ENCODE data around the gene NFATC3.

Gene NFATC3

DNA sequence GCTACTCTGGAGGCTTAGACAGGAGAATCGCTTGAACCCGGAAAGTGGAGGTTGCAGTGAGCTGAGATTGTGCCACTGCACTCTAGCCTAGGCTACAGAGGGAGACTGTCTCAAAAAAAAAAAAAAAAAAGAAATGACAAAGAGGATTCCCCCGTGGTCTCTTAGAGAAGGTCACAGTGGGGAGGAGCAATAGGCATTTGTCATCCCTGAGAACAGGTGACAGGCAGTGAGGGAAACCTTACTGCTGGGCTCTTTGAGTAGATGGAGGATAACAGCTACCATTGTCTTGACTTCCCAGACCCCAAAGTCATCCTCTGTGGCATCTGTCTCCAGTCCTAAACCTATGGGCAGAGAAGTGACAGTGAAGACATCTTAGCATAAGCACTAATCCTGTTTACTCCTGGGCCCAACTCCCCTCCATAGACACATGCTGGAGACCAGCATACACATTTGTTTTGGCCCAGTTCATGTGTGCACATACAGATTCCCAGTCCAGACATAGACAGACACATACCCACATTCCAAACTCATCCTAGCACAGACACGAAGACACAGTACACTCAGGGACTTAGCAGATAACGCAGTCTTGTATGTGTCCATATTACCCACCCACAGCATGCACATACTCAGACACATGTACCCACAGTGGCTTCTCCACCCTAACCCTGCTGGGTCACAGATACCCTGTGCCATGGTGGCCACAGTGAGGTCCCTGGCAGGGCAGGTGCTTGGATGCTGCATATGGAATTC, 148.1 kb downstream of the NFATC3 start:
- no peak for DNase-seq

DNA sequence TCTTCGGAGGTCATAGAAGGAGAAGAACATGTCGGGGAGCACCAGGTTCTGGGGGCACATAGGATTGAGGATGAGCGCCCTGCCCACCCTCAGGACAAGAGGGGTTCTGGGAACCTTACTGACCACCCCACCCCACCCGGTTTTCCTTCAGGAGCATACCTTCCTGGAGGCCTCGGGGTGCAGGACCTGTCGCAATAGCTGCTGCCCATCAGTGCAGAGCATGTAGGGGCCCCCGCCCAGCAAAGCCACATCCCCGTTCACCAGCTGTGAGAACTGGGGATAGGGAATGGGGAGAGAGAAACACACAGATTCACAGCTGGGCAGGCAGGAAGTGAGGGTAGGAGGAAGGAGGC, 148.6 kb downstream of the NFATC3 start:
- DNase-seq = no peak

- DNase-seq = peak in 1 of 2 experiments; percentile 69
Observed at GRCh38 chr16:68234188-68235107, 149.3 kb downstream of the NFATC3 start.

GRCh38 chr16:68235108-68235886, 150.1 kb downstream of the NFATC3 start:
- DNase-seq = peak; percentile 20 to 68

- DNase-seq = no peak
Observed at GRCh38 chr16:68235887-68236136, 150.6 kb downstream of the NFATC3 start, which contains the start of gene ESRP2. Gene ESRP2 (minus strand): TSS chr16:68236127. CDS start chr16:68236045, 82 bp downstream.

DNA sequence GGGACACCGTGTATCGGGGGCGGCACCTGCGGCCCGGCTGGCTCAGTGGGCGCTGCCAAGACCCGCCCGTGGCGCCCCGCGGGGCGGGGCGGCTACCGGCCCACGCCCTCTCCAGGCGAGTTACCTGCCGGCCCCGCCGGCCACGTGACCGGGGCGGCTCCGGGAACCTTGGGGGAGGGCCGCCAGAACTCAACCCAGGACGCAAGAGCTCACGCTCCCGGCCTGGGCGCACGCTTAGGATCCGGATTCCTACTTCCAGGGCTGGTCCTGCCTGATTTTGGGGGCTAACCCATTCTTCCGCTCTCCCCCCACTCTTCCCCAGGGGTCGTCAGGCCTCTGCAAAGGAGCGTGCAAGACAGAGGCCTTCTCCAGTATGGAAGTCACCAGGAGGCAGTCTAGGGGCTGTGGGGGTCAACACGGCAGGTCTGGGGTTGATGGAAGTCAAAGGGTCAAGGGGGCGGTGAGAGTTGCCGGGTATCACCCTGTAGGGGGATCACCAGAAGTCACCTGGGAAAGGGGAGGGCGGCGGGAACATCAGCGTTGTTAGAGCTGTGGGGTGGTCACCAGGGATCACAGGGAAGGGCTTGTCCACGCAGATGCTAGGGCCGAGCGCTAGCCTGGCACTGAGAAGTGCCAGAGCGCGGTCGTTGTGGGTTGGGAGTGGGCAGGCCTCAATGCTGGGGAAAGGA, 151.1 kb downstream of the NFATC3 start:
- DNase-seq = peak; percentile 61 to 89

DNA sequence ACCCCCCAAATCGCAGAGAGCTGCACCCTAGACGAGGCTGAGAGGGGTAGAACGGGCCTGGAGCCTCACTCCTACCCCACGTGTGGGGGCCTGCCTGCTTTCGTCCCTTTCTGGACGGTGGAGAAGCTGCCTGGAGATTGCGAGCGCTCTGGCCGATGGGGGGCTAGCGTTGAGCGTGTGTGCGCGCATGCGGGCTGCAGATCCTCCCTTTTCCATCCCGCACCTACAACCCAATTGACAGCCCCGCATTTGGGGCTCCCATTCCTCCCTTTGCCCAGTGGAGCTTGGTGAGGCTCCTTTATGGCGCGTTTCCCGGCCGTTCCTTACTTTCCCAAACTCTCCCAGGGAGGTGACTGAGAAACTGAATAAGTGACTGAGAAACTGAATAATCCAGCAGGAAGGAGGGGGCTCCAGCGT, 151.7 kb downstream of the NFATC3 start:
- DNase-seq = peak in 1 of 2 experiments; percentile 44

- peak; percentile 93 to 97 for DNase-seq
Observed at GRCh38 chr16:68237243-68238028, 152.3 kb downstream of the NFATC3 start.

DNA sequence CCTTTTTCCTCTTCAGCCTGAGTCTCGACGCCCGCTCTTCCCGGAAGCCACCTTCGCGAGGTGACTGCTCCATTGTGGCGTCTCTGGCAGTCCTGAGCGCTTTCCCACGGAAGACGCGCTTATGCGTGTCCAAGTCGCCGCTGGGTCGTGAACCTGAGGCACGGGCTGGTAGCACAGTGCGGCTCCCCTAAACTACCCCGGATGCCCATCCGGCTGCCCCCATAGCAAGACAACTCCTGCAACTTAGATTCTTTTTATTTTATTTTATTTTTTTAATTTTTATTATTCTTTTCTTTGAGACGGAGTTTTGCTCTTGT, 152.8 kb downstream of the NFATC3 start:
- DNase-seq = no peak

- no peak for DNase-seq
Observed at GRCh38 chr16:68242085-68242484, 156.9 kb downstream of the NFATC3 start.

- DNase-seq = no peak
Observed at GRCh38 chr16:68242926-68243858, 158.0 kb downstream of the NFATC3 start.

GRCh38 chr16:68244481-68244902, 159.3 kb downstream of the NFATC3 start:
- DNase-seq = no peak

- DNase-seq = peak; percentile 51 to 87
Observed at GRCh38 chr16:68244903-68245853, 160.0 kb downstream of the NFATC3 start, which contains the start of gene PLA2G15. Gene PLA2G15 (plus strand): TSS chr16:68245373. CDS start chr16:68245427, 54 bp downstream.

DNA sequence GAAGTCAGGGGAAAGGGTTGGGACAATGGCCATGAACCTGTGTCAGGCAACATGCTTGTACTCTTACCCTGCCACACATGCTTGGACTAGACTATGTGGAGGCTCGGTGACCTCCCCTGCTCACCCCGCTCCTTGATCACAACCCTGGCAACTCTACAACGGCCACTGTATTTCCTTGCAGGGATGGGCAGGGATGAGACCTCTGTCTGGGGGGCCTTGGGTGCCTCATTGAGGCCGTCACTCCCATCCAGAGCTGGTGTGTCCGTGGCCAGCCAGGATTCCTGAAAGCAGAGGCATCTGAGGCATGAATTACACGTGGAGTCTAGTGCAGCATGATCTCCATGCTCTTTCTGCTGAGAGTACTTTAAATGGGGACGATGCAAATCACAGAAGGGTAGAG, 161.0 kb downstream of the NFATC3 start:
- DNase-seq = no peak

GRCh38 chr16:68246666-68247065, 161.5 kb downstream of the NFATC3 start:
- no peak for DNase-seq

DNA sequence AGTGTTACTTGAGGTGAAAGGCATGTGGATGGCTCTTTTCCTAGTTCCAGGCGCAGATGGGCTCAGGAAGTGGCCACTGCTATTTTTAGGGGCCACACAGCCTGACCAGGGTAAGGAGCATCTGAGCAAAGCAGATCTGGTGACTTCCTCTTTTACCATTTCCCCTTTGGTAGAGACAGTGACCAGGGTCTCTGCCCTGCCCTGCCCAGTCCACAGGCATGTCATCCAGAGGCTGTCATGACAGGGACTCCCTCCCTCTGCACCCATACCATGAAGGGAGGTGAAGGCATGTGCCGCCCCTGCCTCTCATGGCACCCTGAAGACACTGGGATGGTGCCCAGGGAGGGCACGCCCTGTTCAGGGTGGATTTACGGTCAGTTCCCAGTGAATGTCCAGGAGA, 162.2 kb downstream of the NFATC3 start:
- no peak for DNase-seq

DNA sequence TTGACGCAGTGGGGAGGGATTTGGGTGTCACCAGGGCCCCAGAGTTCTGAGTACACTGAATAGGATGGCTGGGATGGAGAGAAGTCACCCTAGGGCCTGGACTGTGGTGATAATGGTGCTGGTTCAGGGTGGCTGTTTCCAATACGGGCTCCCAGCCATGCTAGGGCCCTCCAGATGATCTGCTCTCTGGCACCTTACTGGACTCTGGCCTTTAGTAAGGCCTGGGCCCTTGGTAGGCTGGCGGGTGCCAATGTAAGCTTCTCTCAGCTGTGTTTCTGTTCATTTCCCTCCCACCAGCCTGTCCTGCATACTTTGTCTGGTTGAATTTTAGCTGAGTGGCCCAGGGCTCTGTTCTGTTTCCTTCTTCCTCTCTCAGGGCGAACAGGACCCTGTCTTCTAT, 162.8 kb downstream of the NFATC3 start:
- no peak for DNase-seq

DNA sequence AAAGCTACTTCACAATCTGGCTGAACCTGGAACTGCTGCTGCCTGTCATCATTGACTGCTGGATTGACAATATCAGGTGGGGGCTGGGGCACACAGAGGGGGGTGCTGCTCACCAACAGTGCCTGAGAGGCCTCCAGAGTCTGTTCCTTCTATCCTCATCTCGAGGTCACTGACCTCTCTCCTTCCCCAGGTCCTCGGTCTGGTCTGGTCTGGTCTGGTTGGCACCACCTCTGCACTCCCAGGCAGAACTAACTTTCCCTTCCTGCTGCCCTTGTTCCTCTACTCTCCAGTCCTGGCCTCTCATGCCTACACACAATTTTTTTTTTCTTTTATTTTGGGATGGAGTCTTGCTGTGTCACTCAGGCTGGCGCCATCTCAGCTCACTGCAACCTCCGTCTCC, 164.2 kb downstream of the NFATC3 start:
- DNase-seq = no peak

- DNase-seq = no peak
Observed at GRCh38 chr16:68250951-68251350, 165.8 kb downstream of the NFATC3 start.

DNA sequence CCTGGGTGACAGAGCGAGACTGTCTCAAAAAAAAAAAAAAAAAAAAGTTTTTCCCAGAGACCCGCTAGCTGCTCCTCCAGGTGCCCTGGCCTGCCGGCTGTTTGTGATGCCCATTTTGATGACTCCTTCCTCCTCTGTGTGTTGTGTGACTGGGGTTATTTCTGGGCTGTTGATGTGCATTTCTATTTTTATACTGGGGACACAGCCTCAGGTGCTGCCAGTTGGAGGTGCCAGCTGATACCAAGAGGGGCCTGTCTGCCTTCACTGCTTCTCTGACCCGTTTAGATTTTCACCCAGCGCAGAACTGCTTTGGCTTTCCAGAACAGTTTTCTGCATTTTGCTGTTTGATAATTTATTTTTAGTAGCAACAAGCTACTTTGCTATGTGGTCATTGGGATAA, 166.7 kb downstream of the NFATC3 start:
- no peak for DNase-seq

All from NCI-H526 (cell line).